GM18511 (cell line): ENCODE results near the gene DDX21.
"Not testable (repeated sequence)": the region's sequence is repeated elsewhere in the genome, so short reads cannot be mapped to it uniquely, and the experiment has no call there.

Experiments used
- ATAC-seq: cut with Tn5 transposase; IDR thresholded peaks from one replicate; pipeline ENCODE4 v1.9.1; 2021; ENCODE audit warnings: mild to moderate bottlenecking, moderate library complexity; ENCODE audit not compliant: unreplicated experiment

DDX21 gene

DNA sequence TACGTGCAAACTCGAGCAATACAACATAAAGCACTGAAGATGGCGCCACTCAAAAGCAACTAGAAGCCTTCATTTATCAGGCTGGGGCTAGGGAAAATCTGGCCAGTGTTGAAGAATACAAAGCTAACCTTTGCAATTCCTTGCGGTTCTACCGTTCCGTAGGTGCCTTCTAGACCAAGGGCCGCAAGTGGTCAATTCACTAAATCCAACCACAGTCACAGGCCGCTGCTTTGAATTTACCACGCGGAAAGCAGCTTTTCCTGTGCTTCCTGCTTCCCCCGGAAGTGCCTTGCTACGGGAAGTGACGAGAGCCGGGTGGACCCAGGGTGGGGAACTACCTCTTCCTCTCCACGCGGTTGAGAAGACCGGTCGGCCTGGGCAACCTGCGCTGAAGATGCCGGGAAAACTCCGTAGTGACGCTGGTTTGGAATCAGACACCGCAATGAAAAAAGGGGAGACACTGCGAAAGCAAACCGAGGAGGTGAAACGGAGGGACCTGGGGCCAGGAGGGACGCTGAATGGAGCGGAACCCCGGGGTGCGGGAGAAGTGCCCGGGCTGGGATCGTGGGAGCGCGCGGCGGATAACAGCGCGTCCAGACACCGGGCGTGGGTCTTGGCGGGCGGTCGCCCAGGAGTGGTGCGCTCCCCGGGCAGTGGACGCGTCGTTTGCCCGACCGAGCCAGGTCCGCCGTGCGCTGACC is at the start of gene DDX21:
DDX21 (plus strand) TSS at position 339 of the 701 bp plus-strand sequence; CDS start at position 395, 56 bp downstream.
- ATAC-seq, result peak; percentile 90

GRCh38 chr10:68924593-68924992 is 31.4 kb upstream of the DDX21 start:
- ATAC-seq, result no peak

- ATAC-seq, result no peak
Measured at GRCh38 chr10:68925489-68925888, 30.5 kb upstream of the DDX21 start.

DNA sequence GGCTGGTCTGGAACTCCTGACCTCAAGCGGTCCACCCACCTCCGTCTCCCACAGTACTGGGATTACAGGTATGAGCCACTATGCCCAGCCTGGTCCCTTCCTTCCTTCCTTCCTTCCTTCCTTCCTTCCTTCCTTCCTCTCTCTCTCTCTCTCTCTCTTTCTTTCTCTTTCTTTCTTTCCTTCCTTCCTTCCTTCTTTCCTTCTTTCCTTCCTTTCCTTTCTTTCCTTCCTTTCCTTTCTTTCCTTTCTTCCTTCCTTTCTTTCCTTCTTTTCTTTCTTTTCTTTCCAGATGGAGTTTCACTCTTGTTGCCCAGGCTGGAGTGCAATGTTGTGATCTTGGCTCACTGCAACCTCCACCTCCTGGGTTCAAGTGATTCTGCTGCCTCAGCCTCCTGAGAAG is 26.8 kb upstream of the DDX21 start:
- not testable (repeated sequence) for ATAC-seq

GRCh38 chr10:68929888-68930287 is 26.1 kb upstream of the DDX21 start:
- ATAC-seq, result not testable (repeated sequence)

GRCh38 chr10:68932860-68933259 is 23.1 kb upstream of the DDX21 start:
- not testable (repeated sequence) for ATAC-seq

DNA sequence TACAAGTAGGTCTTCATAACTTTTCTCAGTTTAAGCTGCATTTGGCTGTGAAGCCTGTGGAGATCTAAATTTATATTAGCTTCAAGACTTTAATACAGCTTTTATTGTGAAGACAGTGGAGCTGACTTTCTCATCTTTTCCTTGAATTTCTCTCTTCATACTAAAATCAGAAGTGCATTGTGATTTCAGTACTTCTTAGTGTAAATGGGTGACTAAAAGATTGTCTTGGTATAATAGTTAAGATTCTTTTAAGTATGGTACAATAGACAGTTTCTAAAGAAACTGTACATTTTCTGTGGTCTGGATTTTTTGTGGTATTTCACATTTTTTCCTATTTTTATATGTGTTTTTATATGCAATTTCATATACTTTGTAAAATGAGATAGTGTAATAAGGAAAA is 21.0 kb upstream of the DDX21 start:
- no peak for ATAC-seq

- no peak for ATAC-seq
Measured at GRCh38 chr10:68938117-68938516, 17.9 kb upstream of the DDX21 start.

DNA sequence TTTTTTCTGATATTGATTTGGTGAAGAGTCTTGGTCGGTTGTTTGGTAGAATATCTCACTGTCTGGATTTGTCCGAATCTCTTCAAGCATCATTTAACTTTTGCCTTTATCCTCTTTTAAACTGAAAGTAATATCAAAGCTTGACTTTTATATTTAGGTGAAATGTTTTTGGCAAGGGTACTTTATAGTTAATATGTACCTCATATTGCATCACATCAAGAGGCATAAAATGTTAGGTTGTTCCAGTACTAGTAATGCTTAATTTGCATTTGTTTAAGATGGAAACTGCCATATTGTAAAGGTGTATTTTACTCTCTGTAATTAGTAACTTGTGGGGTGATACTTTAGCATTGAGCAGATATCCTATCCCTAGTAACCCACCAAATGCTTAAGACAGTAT is 17.1 kb upstream of the DDX21 start:
- no peak for ATAC-seq

DNA sequence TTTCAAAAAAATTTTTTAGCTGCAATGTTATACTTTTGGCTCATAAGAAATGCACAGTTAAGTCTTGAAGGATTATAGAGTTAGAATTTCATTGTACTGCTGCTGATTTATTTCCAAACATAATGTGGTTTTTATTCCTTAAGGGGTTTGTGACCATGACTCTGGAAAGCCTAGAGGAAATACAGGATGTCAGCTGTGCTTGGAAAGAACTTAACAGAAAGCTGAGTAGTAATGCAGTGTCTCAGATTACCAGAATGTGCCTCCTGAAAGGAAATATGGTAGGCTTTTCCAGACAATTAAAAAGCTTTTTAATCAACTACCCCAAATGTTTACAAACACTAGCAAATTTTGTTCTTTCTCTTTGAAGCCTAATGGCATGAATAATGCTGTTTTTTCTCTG is 15.1 kb upstream of the DDX21 start:
- ATAC-seq, result not testable (repeated sequence)

GRCh38 chr10:68950598-68950997 is 5.4 kb upstream of the DDX21 start:
- no peak for ATAC-seq

DNA sequence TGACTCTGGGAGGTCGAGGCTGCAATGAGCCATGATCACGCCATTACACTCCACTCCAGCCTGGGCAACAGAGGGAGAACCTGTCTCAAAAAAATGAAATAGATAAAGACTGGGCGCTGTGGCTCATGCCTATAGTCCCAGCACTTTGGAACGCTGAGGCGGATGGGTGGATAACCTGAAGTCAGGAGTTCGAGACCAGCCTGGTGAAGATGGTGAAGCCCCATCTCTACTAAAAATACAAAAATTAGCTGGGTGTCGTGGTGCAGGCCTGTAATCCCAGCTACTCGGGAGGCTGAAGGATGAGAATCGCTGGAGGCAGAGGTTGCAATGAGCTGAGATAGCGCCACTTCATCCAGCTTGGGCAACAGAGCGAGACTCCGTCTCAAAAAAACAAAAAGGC is 1.1 kb upstream of the DDX21 start:
- no peak for ATAC-seq

DNA sequence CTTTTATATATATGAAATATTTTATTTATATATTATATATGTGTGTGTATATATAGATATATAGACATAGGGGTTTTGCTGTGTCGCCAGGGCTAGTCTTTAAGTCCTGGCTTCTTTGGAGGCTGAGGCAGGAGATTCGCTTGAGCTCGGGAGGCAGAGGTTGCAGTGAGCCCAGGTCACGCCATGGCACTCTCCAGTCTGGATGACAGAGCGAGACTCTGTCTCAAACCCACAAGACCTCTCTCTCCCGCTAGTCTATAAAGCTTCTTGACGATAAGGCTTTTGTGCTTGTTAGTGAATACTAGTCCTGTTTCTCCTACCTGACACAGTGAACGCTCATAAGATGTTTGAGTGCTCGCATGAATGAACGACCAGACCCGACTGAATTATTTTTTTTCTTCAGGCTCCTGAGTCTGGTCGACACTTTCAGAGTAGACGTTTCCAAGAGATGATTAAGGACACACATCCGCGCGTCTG is 577 bp upstream of the DDX21 start:
- peak; percentile 13 for ATAC-seq

GRCh38 chr10:68957284-68957615 is 1.3 kb downstream of the DDX21 start:
- ATAC-seq, result no peak

DNA sequence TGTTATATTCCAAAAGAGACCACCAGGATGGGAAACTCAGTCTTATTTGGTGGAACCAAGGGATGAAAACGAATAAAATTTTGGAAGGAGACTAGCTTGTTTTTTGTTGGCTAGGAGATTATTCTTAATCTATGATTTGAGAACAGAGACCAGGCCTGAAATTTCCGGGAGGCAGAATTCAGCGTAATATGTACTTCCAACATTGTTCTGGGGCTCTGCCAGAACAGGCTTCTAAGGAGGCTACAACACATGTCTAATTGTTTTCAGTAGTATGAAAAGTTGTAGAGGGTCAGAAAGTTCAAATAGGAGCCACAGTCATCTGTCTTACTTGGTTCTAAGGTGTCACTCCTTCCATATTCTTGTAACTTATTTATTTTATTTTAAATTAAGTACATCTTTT is 1.7 kb downstream of the DDX21 start:
- no peak for ATAC-seq

DNA sequence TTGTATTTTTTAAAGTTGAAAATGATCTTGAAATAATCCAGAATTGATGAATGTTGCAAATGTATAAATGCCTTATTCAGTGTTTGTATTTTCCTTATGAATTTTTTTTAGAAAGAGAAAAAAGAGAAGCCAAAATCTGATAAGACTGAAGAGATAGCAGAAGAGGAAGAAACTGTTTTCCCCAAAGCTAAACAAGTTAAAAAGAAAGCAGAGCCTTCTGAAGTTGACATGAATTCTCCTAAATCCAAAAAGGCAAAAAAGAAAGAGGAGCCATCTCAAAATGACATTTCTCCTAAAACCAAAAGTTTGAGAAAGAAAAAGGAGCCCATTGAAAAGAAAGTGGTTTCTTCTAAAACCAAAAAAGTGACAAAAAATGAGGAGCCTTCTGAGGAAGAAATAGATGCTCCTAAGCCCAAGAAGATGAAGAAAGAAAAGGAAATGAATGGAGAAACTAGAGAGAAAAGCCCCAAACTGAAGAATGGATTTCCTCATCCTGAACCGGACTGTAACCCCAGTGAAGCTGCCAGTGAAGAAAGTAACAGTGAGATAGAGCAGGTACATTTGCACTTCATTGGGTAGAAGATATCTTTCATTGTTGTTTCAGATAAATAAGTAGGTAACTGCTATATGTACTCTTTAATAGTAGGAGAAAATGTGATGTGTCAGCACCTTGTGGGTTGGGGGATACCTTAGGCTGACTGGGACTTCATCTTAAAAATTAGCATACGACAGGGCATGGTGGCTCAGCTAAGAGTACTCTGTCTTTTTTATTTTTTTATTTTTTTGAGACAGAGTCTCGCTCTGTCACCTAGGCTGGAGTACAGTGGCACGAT is 3.9 kb downstream of the DDX21 start:
- no peak for ATAC-seq

DNA sequence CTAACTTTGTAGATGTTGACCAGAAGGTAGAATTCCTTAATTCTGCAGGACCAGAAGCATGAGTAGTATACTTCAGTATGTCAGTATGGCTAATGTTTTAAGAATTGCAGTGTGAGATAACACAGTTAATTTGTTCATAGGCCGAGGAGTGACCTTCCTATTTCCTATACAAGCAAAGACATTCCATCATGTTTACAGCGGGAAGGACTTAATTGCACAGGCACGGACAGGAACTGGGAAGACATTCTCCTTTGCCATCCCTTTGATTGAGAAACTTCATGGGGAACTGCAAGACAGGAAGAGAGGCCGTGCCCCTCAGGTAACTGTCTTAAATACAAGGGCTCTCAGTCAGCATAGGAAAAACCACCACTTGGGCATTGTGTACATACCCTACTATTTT is 7.2 kb downstream of the DDX21 start:
- no peak for ATAC-seq

DNA sequence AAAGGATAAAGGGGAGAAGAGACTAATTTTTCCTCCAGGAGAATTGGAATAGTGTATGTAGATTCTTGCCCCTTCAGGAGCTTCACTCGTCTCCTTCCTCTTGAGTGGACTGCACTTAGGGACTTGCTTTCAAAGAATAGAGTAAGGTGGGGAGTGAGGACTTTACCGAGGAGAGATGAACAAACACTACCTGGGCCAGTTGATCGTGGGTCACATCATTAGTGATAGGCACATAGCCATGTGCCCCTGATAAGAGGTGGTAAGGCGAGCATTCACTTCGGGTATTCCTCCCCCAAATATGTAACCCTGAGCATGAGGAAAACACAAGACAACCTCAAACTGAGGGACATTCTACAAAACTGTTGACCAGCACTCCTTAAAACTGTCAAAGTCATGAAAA is 18.0 kb downstream of the DDX21 start:
- no peak for ATAC-seq

DNA sequence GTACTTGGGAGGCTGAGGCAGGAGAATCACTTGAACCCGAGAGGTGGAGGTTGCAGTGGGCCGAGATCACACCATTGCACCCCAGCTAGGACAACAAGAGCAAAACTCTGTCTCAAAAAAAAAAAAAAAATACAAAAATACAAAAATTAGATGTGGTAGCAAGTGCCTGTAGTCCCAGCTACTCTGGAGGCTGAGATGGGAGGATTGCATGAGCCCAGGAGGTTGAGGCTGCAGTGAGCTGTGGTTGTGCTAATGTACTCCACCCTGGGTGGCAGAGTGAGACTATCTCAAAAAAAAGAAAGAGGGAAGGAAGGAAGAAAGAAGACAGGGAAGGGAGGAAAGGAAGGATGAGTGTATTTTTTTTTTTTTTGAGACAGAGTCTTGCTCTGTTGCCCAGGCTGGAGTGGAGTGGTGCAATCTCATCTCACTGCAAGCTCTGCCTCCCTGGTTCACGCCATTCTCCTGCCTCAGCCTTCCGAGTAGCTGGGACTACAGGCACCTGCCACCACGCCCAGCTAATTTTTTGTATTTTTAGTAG is 20.0 kb downstream of the DDX21 start:
- ATAC-seq, result not testable (repeated sequence)

GRCh38 chr10:68979738-68980137 is 23.8 kb downstream of the DDX21 start:
- not testable (repeated sequence) for ATAC-seq

GRCh38 chr10:68981074-68981473 is 25.1 kb downstream of the DDX21 start:
- no peak for ATAC-seq

DNA sequence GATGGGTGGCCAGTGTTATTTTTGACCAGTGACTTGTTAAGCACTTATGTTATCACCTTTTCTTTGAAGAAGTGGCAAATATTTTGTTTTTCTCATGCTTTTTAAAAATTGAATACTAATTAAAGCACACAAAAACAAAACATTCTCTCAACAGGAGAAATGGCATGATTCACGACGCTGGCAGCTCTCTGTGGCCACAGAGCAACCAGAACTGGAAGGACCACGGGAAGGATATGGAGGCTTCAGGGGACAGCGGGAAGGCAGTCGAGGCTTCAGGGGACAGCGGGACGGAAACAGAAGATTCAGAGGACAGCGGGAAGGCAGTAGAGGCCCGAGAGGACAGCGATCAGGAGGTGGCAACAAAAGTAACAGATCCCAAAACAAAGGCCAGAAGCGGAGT is 26.4 kb downstream of the DDX21 start:
- no peak for ATAC-seq
